Endothelial cell (in vitro differentiated cells): Measurements from ENCODE around the gene GGTA1. TPM values are rescaled to one million over a fixed set of nuclear protein-coding genes. Genes with fewer than 3 reads are reported as not detected.

ENCODE experiments used
- DNase-seq: peaks from one replicate; pipeline ENCODE4 v3.0.0; 2021; ENCODE audit warnings: low spot score
- H3K27ac Mint-ChIP-seq: one replicate; pipeline ENCODE4 v1.8.0; 2021; ENCODE audit warnings: mixed read lengths, inconsistent platforms; ENCODE audit not compliant: unreplicated experiment
- H3K27me3 Mint-ChIP-seq: one replicate; pipeline ENCODE4 v1.8.0; 2021; ENCODE audit warnings: mild to moderate bottlenecking, moderate library complexity, mixed read lengths, inconsistent platforms; ENCODE audit not compliant: unreplicated experiment
- H3K36me3 Mint-ChIP-seq: one replicate; pipeline ENCODE4 v1.8.0; 2021; ENCODE audit warnings: mild to moderate bottlenecking, low read depth, mixed read lengths, inconsistent platforms; ENCODE audit not compliant: unreplicated experiment
- H3K4me1 Mint-ChIP-seq: one replicate; pipeline ENCODE4 v1.8.0; 2021; ENCODE audit warnings: mild to moderate bottlenecking, mixed read lengths, inconsistent platforms; ENCODE audit not compliant: unreplicated experiment
- H3K4me3 Mint-ChIP-seq: one replicate; pipeline ENCODE4 v1.8.0; 2021; ENCODE audit warnings: mild to moderate bottlenecking, mixed read lengths, inconsistent platforms; ENCODE audit not compliant: unreplicated experiment
- H3K9me3 Mint-ChIP-seq: one replicate; pipeline ENCODE4 v1.8.0; 2021; ENCODE audit warnings: mixed read lengths, inconsistent platforms; ENCODE audit not compliant: unreplicated experiment
- total RNA-seq: library from RNA; stranded (reverse); fragmentation: NEBNext Ultra II Directional; extraction: Animal tissue kit (Norgen Biotek cat#: 25700); gene quantifications from one replicate; pipeline ENCODE4 v1.2.1, GENCODE V29; 2021; ENCODE audit not compliant: unreplicated experiment
- TF ChIP-seq, protein P1 (sequence below): fragments of 200-600 bp; sonication (generic); IDR thresholded peaks from one replicate; pipeline ENCODE4 v1.5.0; 2021; ENCODE audit warnings: antibody characterized with exemption; ENCODE audit not compliant: unreplicated experiment

The GGTA1 gene
- total RNA-seq, 1 donor from 2014 or later: 19.7 TPM

- Mint-ChIP-seq H3K36me3 (no peaks in the 10 kb centered on the region), H3K4me3 (no peak overlapping the region), H3K9me3 (no peaks in the 10 kb centered on the region), H3K27me3 (peaks cover 4% of the 10 kb centered on the region), H3K4me1 (peaks cover 4% of the 10 kb centered on the region), H3K27ac (no peak overlapping the region)
- TF ChIP-seq, protein P1, sequence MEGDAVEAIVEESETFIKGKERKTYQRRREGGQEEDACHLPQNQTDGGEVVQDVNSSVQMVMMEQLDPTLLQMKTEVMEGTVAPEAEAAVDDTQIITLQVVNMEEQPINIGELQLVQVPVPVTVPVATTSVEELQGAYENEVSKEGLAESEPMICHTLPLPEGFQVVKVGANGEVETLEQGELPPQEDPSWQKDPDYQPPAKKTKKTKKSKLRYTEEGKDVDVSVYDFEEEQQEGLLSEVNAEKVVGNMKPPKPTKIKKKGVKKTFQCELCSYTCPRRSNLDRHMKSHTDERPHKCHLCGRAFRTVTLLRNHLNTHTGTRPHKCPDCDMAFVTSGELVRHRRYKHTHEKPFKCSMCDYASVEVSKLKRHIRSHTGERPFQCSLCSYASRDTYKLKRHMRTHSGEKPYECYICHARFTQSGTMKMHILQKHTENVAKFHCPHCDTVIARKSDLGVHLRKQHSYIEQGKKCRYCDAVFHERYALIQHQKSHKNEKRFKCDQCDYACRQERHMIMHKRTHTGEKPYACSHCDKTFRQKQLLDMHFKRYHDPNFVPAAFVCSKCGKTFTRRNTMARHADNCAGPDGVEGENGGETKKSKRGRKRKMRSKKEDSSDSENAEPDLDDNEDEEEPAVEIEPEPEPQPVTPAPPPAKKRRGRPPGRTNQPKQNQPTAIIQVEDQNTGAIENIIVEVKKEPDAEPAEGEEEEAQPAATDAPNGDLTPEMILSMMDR: no peak
- DNase-seq: no peak
These were observed 42.4 kb upstream of the GGTA1 start for GRCh38 chr9:121542025-121542424.

DNA sequence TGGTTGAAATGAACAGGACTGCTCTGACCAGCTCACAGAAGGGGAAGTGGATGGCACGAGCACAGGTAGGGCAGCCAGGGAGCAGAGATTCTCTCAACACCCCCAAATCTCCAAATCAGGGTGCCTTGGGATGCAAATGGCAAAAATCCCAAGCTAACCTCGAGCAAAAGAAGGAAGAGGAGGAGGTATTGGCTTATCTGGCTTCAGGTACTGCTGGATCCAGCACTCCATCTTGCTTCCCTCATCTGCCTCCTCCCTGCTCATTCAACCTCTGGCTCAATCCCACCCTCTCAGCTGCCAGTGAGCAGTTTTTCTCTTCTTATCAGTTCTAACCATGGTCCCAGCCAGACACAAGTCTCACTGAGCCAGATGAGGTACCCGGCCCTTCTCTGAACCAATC is 41.6 kb upstream of the GGTA1 start:
- no peak for DNase-seq
- Mint-ChIP-seq H3K9me3 (no peaks in the 10 kb centered on the region), H3K4me1 (peaks cover 4% of the 10 kb centered on the region), H3K27me3 (peaks cover 4% of the 10 kb centered on the region), H3K36me3 (no peaks in the 10 kb centered on the region), H3K27ac (no peak overlapping the region), H3K4me3 (no peak overlapping the region)
- TF ChIP-seq, protein P1: no peak

GRCh38 chr9:121538221-121538620 is 38.6 kb upstream of the GGTA1 start:
- H3K27me3 Mint-ChIP-seq: peaks cover 6% of the 10 kb centered on the region
- no peaks in the 10 kb centered on the region for H3K36me3 Mint-ChIP-seq
- H3K4me1 Mint-ChIP-seq: peaks cover 4% of the 10 kb centered on the region
- H3K9me3 Mint-ChIP-seq: no peaks in the 10 kb centered on the region
- H3K4me3 Mint-ChIP-seq: no peak overlapping the region
- TF ChIP-seq, protein P1: no peak
- DNase-seq: no peak
- no peak overlapping the region for H3K27ac Mint-ChIP-seq

DNA sequence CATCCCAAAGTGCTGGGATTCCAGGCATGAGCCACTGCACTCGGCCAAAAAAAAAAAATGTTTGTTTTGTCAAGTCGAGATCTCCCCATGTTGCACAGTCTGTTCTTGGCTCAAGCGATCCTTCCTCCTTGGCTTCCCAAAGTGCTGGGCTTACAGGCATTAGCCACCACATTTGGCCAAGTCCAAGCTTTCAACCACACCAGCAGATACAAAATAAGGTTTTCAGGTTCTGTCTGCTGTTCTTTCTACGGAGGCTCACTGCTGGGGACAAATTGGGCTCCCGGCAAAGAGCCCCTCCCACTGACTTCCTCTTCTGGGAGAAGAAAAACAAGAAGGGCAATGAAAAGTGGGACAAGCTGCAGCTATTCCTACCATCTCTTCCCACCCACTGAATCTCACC is 37.6 kb upstream of the GGTA1 start:
- DNase-seq: no peak
- no peaks in the 10 kb centered on the region for H3K36me3 Mint-ChIP-seq
- no peak overlapping the region for H3K4me3 Mint-ChIP-seq
- TF ChIP-seq, protein P1: no peak
- no peak overlapping the region for H3K27ac Mint-ChIP-seq
- H3K9me3 Mint-ChIP-seq: no peaks in the 10 kb centered on the region
- H3K4me1 Mint-ChIP-seq: peaks cover 4% of the 10 kb centered on the region
- peaks cover 6% of the 10 kb centered on the region for H3K27me3 Mint-ChIP-seq

GRCh38 chr9:121532881-121533280 is 33.2 kb upstream of the GGTA1 start:
- peaks cover 4% of the 10 kb centered on the region for H3K4me1 Mint-ChIP-seq
- H3K36me3 Mint-ChIP-seq: no peaks in the 10 kb centered on the region
- TF ChIP-seq, protein P1: no peak
- no peaks in the 10 kb centered on the region for H3K9me3 Mint-ChIP-seq
- H3K27me3 Mint-ChIP-seq: peaks cover 2% of the 10 kb centered on the region
- no peak for DNase-seq
- no peak overlapping the region for H3K27ac Mint-ChIP-seq
- no peak overlapping the region for H3K4me3 Mint-ChIP-seq
